HG03571 (cell line): ENCODE results near the gene DHTKD1.

Experiments used
- ATAC-seq: cut with Tn5 transposase; IDR thresholded peaks from one replicate; pipeline ENCODE4 v1.9.1; 2021; ENCODE audit not compliant: unreplicated experiment

Gene DHTKD1

DNA sequence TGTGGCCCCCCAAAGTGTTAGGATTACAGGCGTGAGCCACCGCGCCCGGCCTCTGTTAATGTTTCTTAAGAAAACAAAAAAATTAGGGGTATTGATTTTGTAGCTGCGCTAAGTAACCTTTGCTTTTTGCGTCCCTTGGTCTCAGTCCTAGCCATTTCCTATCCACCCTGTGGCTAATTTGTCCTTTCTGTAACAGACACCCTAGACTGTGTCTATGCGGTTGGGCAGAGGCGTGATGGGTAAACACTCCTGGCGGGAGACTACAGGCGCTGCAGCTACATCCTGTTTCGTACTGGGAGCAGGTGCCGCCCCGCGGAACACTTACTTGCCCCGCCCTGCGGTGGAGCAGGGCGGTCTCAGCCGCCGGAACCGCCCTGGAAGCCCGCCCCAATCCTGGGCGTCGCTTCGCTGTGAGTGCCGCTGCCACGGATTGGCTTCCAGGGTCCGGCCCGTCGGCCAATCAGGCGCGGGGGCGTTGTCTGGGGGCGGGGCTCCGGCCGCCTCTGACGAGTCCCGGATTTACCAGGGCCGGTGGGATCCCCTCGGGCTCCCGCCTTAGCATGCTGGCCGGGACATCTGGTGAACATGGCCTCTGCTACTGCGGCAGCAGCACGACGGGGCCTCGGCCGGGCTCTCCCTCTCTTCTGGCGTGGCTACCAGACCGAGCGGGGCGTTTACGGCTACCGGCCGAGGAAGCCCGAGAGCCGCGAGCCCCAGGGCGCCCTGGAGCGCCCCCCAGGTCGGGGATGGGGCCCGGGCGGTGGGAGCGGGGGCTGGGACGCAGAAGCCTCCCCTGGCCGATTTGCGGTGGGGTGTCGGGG lies at the start of gene DHTKD1:
DHTKD1 (plus strand) TSS at position 506 of the 821 bp plus-strand sequence; CDS start at position 586, 80 bp downstream.
- peak; percentile 97 for ATAC-seq

- no peak for ATAC-seq
These were observed 49.3 kb upstream of the DHTKD1 start for GRCh38 chr10:12019283-12019971.

- ATAC-seq = no peak
These were observed 48.2 kb upstream of the DHTKD1 start for GRCh38 chr10:12020574-12020973.

DNA sequence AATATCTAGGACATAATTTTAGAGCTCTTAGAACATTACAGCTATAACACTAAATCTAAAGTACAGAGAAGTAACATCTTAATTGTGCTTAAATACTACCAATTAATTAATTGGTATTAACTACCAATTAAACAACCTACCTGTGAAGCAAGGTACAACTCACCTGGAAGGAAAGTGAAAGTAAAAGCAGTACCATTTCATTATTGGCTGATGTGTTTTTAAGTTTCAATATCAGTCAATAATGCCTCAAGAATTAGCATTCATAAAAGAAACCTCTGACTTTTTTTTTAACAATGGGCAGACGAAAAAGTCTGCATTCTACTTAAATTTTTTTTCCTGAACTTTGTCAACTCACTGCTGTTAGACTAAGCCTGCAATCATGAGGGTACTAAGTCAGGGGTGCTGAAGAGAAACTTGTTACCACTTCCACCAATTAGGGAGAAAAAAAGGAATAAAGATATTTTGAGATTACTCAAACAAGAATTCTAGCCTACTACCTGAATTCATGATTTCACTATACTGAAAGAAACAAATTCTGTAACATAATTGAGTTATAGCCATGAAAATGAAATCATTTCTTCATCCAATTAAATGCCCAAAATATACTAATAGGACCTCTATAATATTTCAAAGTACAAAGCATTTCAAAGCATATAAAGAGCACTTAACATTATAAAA lies 46.0 kb upstream of the DHTKD1 start:
- ATAC-seq = no peak

DNA sequence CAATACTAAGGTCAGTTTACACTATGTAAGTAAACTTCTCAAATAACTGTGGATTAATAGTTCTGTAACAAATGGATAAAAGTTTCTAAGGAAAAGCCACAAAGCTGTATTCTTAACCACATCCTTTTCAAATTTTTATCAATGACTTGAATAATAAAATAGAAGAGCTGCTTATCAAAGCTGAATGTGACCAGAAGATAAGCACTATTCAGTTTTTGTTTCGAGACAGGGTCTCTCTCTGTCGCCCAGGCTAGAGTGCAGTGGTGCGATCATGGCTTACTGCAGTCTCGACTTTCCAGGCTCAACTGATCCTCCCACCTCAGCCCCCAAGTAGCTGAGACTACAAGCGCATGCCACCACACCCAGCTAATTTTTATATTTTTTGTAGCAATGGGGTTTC lies 43.2 kb upstream of the DHTKD1 start:
- ATAC-seq = no peak

- ATAC-seq = peak; percentile 95
These were observed 41.2 kb upstream of the DHTKD1 start for GRCh38 chr10:12027539-12027938.

GRCh38 chr10:12031404-12031803 lies 37.4 kb upstream of the DHTKD1 start:
- no peak for ATAC-seq

- no peak for ATAC-seq
These were observed 32.6 kb upstream of the DHTKD1 start for GRCh38 chr10:12036073-12036655.

DNA sequence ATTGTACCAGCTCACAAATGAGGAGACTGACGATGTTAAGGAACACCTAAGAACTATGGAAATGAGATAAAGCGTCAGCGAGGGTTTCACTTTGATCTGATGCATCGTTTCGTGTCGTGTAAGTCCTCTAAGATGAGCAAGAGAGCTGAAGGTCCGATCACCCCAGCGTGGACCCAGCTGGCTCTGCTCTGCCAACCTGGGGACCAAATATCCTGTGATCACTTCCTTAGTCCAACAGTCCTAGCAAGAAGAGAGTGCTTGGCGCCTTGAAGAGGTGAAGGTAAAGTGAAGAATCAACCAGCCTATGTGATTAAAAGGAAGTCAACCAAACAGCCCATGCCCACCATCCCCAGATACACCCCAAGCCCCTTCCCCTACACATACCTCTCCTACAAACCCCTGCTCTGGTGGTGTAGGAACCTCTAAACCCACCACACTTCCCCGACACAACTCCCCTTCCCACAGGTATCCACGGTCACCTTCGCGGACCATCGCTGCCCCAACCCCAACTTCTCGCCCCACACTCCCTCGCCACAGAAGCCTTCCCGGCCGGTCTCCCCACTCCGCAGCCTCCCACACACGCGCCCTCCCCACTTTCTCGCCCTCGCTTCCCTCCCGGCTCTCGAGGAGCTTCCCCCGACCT lies 26.9 kb upstream of the DHTKD1 start:
- no peak for ATAC-seq

DNA sequence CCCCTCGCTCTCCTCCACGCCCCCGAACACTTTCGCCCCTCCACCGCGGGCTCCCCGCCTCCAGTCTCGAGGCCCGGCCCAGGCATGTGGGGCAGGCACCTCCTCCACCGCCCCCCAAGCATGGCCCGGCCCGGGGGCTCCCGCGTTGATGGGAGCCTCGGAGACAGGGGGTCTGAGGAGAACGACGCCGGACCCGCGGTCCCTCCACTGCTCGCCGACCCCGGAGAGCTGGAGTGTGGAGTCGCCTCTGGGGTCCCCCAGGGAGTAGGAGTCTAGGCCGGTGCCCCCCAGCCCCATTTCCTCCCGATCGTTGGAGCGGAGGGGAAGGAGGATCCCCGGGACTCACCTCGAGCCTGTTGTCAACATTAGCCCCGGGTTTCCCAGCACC lies 26.4 kb upstream of the DHTKD1 start:
- ATAC-seq = peak; percentile 4

DNA sequence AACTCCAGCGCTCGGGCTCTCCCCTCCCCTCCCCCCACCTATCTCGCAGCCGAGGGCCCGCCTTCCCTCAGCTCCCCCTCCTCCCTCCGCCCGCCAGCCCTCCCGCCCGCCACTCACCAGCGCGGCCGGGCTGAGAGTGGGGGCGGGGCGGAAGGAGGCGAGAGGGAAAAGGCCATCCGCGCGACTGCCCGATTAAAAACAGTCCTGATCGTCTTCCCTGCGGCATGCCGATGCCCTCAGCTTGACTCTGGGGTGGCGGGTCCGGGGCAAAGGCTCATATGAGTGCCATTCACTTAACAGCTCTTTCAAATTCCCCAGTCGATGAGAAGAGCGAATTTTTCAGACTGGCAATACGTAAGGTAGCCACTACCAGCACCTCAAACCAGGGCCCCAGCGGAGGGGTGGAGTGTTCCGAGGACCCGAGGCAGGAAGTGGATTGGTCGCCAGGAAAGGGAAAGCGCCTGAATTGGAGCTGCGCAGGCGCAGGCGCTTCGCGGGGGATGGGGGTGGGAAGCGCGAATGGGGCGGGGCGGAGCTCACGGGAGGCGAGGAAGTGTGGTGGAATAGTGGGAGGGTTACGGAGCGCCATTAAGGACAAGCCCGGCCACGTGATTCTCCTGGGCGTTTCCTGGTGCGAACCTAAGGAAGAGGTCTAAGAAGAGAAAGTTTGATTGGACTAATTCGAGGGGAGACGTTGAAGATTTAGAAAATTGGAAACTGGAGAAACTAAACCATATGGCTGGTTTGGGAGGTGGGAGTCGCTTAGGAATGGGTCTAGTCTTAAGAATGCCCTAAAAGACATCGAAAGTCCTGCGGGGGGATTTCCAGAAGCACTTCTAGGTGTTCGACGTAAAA lies 25.7 kb upstream of the DHTKD1 start, which contains the start of gene UPF2:
UPF2 (minus strand) TSS at position 13 of the 855 bp plus-strand sequence. CDS start 7,386 bp downstream, outside the sequence.
- peak; percentile 57 for ATAC-seq

GRCh38 chr10:12045596-12045995 lies 23.2 kb upstream of the DHTKD1 start:
- no peak for ATAC-seq

DNA sequence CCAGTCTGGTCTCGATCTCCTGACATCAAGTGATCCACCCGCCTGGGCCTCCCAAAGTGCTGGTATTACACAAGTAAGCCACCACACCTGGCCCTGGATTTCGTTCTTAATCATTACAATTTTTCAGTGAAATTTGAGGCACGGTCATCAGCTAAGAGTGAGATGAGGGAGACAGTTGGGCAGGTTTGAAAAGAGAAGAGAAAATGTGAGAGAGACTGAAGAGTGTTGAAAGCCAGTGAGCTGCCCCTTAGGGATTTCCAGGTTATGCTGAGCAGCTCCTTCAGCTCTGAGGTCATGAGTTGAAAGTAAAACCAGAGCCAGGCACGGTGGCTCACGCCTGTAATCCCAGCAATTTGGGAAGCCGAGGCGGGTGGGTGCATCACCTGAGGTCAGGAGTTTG lies 20.2 kb upstream of the DHTKD1 start:
- ATAC-seq = no peak

- ATAC-seq = no peak
These were observed 18.2 kb upstream of the DHTKD1 start for GRCh38 chr10:12050528-12050927.

GRCh38 chr10:12051241-12051640 lies 17.5 kb upstream of the DHTKD1 start:
- ATAC-seq = no peak

- no peak for ATAC-seq
These were observed 13.0 kb upstream of the DHTKD1 start for GRCh38 chr10:12055732-12056131.

DNA sequence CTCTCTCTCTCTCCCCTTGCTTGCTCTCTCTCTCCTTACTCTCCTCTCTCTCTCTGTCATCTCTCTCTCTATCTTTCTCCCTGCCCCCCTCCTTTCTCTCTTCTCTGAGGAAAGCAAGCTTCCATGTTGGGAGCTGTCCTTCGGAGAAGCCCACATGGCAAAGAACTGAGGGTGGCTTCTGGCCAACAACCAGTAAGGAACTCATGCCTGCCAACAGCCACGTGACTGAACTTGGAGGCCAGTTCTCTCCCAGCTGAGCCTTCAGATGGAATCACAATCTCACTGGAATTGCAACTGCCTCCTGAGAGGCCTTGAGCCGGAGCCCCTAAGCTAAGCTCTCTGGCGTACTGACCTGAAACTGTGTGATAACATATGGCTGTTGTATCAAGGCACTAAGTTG lies 12.0 kb upstream of the DHTKD1 start:
- no peak for ATAC-seq

GRCh38 chr10:12061124-12061523 lies 7.6 kb upstream of the DHTKD1 start:
- no peak for ATAC-seq

- no peak for ATAC-seq
These were observed 5.8 kb upstream of the DHTKD1 start for GRCh38 chr10:12062754-12063482.
